Measurements from ENCODE around the gene SEMA3F.

The SEMA3F gene

GRCh38 chr3:50173685-50174516 is 18.8 kb downstream of the SEMA3F start:
- DNase-seq, result no peak

GRCh38 chr3:50174517-50174895 is 19.4 kb downstream of the SEMA3F start:
- DNase-seq, result no peak

- DNase-seq, result no peak
These were observed 19.9 kb downstream of the SEMA3F start for GRCh38 chr3:50174947-50175524.

GRCh38 chr3:50177346-50177745 is 22.2 kb downstream of the SEMA3F start:
- no peak for DNase-seq

GRCh38 chr3:50179710-50180109 is 24.6 kb downstream of the SEMA3F start:
- DNase-seq, result no peak

- DNase-seq, result no peak
These were observed 26.9 kb downstream of the SEMA3F start for GRCh38 chr3:50181985-50182384.

GRCh38 chr3:50182533-50183099 is 27.5 kb downstream of the SEMA3F start:
- DNase-seq, result no peak

GRCh38 chr3:50183755-50184154 is 28.6 kb downstream of the SEMA3F start:
- DNase-seq, result no peak

- DNase-seq, result no peak
These were observed 29.3 kb downstream of the SEMA3F start for GRCh38 chr3:50184242-50184978.

GRCh38 chr3:50185230-50185629 is 30.1 kb downstream of the SEMA3F start:
- DNase-seq, result no peak

- no peak for DNase-seq
These were observed 31.0 kb downstream of the SEMA3F start for GRCh38 chr3:50186096-50186495.

GRCh38 chr3:50187750-50188149 is 32.6 kb downstream of the SEMA3F start:
- DNase-seq, result no peak

- no peak for DNase-seq
These were observed 34.1 kb downstream of the SEMA3F start for GRCh38 chr3:50189274-50189673.

GRCh38 chr3:50189989-50190388 is 34.9 kb downstream of the SEMA3F start:
- DNase-seq, result no peak

GRCh38 chr3:50190936-50191660 is 36.0 kb downstream of the SEMA3F start, which contains the start of gene GNAT1:
Gene GNAT1, plus strand, starts transcription at chr3:50191610. Its CDS starts 116 bp downstream, at chr3:50191726.
- no peak for DNase-seq

- no peak for DNase-seq
These were observed 37.0 kb downstream of the SEMA3F start for GRCh38 chr3:50192124-50192523.

GRCh38 chr3:50192689-50193141 is 37.6 kb downstream of the SEMA3F start:
- no peak for DNase-seq

GRCh38 chr3:50193286-50193685 is 38.2 kb downstream of the SEMA3F start:
- DNase-seq, result no peak

- DNase-seq, result no peak
These were observed 38.6 kb downstream of the SEMA3F start for GRCh38 chr3:50193746-50194127.

GRCh38 chr3:50194128-50194902 is 39.2 kb downstream of the SEMA3F start:
- DNase-seq, result no peak

GRCh38 chr3:50194903-50195500 is 39.9 kb downstream of the SEMA3F start:
- DNase-seq, result no peak
